Panc1 (cell line): ENCODE data around the gene RHOA.

Experiments
- POLR2AphosphoS5 ChIP-seq: IDR thresholded peaks from 2 replicates; pipeline ENCODE4 v1.6.1; 2012; ENCODE audit warnings: mild to moderate bottlenecking, low read depth, low read length, moderate library complexity
- TCF7L2 ChIP-seq: IDR thresholded peaks from 2 replicates; pipeline ENCODE4 v1.6.1; 2011; ENCODE audit warnings: mild to moderate bottlenecking, low read depth, low read length, inconsistent platforms
- TF ChIP-seq, protein P1 (sequence below): fragments of 450-650 bp; IDR thresholded peaks from 2 replicates; pipeline ENCODE4 v1.5.1; 2017; ENCODE audit warnings: mild to moderate bottlenecking

DNA sequence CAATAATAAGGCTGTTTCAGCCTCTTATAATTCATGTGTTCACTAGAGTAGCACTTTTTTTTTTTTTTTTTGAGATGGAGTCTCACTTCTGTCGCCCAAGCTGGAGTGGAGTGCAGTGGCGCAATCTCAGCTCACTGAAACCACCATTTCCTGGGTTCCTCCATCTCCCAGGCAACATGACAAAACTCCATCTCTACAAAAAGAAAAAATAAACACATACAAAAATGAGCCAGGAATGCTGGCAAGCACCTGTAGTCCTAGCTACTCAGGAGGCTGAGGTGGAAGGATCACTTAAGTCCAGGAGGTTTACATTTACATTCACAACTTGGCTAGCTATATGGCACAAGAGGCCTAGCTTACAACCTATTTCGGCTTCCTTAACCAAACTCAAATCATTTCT, 78.7 kb downstream of the RHOA start:
- TF ChIP-seq, protein P1, sequence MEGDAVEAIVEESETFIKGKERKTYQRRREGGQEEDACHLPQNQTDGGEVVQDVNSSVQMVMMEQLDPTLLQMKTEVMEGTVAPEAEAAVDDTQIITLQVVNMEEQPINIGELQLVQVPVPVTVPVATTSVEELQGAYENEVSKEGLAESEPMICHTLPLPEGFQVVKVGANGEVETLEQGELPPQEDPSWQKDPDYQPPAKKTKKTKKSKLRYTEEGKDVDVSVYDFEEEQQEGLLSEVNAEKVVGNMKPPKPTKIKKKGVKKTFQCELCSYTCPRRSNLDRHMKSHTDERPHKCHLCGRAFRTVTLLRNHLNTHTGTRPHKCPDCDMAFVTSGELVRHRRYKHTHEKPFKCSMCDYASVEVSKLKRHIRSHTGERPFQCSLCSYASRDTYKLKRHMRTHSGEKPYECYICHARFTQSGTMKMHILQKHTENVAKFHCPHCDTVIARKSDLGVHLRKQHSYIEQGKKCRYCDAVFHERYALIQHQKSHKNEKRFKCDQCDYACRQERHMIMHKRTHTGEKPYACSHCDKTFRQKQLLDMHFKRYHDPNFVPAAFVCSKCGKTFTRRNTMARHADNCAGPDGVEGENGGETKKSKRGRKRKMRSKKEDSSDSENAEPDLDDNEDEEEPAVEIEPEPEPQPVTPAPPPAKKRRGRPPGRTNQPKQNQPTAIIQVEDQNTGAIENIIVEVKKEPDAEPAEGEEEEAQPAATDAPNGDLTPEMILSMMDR, result no peak
- TF ChIP-seq POLR2AphosphoS5 (no peak), TCF7L2 (no peak)
